Central memory CD8-positive, alpha-beta T cell (primary cell): ENCODE measurements around the gene IQCK.

ENCODE experiments used
- ATAC-seq: fragments of 150-1000 bp; cut with Tn5 transposase; replicated peaks from 2 replicates; pipeline ENCODE4 v1.10.0; 2022; ENCODE audit warnings: mild to moderate bottlenecking, moderate FRiP score, moderate number of reproducible peaks; ENCODE audit not compliant: poor library complexity, severe bottlenecking; ENCODE audit errors: extremely low read depth
- DNase-seq, 2 donors: peaks; one replicate each; pipeline ENCODE4 v3.0.0; 2021; ENCODE audit warnings: low spot score in 2 of 2
- H3K27ac Mint-ChIP-seq: one replicate; pipeline ENCODE4 v1.8.0; 2022; ENCODE audit warnings: low read depth, mild to moderate bottlenecking, moderate library complexity, mixed read lengths
- H3K27me3 Mint-ChIP-seq: one replicate; pipeline ENCODE4 v1.8.0; 2022; ENCODE audit warnings: mixed read lengths
- H3K36me3 Mint-ChIP-seq: one replicate; pipeline ENCODE4 v1.8.0; 2022; ENCODE audit warnings: mild to moderate bottlenecking, moderate library complexity, mixed read lengths; ENCODE audit not compliant: insufficient read depth
- H3K4me1 Mint-ChIP-seq: one replicate; pipeline ENCODE4 v1.8.0; 2022; ENCODE audit warnings: mixed read lengths
- H3K4me3 Mint-ChIP-seq: one replicate; pipeline ENCODE4 v1.8.0; 2022; ENCODE audit warnings: mild to moderate bottlenecking, moderate library complexity, mixed read lengths
- H3K9me3 Mint-ChIP-seq: one replicate; pipeline ENCODE4 v1.8.0; 2022; ENCODE audit warnings: mixed read lengths

IQCK gene

DNA sequence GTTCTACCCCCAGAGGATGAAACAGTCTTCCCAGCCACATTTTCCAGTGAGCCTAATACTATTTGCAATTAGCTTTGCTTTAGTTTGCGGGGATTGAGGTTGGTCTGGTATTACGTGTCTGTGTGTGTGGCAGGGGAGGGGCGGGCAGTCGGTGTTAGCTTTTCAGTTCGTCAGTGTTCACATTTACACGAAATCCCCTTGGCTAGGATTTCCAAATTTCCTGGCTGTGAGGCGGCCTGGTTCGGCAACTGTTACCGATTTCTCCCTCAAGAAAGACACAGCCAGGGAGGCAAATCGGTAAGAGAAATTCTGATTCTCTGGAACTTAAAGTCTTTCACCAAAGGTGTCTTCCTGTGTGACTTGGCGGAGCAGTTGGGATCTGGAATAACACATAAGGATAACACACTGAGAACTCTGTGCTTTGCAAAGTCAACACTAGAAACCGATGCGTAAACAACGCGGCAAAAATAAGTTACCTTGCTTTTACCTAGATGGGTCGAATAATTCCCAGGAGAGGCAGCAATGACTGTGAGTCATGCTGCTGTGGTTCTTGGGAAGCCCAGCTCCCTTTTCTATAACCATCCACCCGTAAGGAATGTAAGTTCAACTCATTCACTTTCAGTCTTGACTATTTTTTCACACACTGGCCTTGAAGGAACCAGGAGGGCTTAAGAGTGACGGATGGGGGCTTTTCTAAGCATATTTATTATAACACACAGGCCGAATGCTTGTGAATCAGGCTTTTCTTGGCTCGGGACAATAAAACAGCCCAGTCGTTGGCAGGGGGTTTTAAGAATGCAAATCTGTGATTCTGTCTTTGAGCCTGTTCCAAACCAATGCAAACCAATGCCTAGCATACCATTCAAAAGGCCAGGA lies 142.3 kb downstream of the IQCK start:
- Mint-ChIP-seq H3K4me3 (no peak overlapping the region), H3K27me3 (peaks cover 9% of the 10 kb centered on the region), H3K36me3 (no peaks in the 10 kb centered on the region), H3K27ac (no peak overlapping the region), H3K4me1 (no peaks in the 10 kb centered on the region), H3K9me3 (no peaks in the 10 kb centered on the region)
- DNase-seq = no peak
- no peak for ATAC-seq

DNA sequence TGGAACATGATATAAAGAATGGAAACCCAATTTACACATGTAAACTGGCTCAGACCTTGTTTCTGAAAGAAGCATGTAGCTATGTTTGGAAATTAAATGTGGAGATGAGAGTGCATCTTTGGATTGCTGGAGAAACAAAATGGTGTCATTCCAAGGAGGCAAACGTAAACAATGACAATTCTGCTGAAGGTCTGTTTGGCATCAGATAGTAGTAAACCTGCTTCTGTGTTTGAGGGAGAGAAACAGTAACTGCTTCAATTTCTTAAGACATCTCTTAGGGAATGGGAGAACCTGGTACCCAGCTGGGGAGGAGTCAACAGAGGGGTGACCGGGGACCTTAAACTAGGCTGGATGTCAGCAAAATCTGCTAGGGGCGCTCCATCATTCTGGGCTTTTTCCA lies 143.1 kb downstream of the IQCK start:
- Mint-ChIP-seq H3K9me3 (no peaks in the 10 kb centered on the region), H3K36me3 (no peaks in the 10 kb centered on the region), H3K4me3 (no peak overlapping the region), H3K27ac (no peak overlapping the region), H3K27me3 (peaks cover 9% of the 10 kb centered on the region), H3K4me1 (no peaks in the 10 kb centered on the region)
- DNase-seq (no peak), ATAC-seq (no peak)

- Mint-ChIP-seq H3K27me3 (peaks cover 9% of the 10 kb centered on the region), H3K4me1 (no peaks in the 10 kb centered on the region), H3K36me3 (no peaks in the 10 kb centered on the region), H3K4me3 (no peak overlapping the region), H3K9me3 (no peaks in the 10 kb centered on the region), H3K27ac (no peak overlapping the region)
- DNase-seq (no peak), ATAC-seq (no peak)
Observed at GRCh38 chr16:19861811-19862327, 143.8 kb downstream of the IQCK start.

- Mint-ChIP-seq H3K4me1 (no peaks in the 10 kb centered on the region), H3K27ac (no peak overlapping the region), H3K4me3 (no peak overlapping the region), H3K9me3 (no peaks in the 10 kb centered on the region), H3K27me3 (peaks cover 19% of the 10 kb centered on the region), H3K36me3 (no peaks in the 10 kb centered on the region)
- ATAC-seq (no peak), DNase-seq (no peak)
Observed at GRCh38 chr16:19863990-19864389, 145.9 kb downstream of the IQCK start.

GRCh38 chr16:19864566-19864965 lies 146.5 kb downstream of the IQCK start:
- Mint-ChIP-seq H3K9me3 (no peaks in the 10 kb centered on the region), H3K27me3 (peaks cover 19% of the 10 kb centered on the region), H3K4me3 (no peak overlapping the region), H3K36me3 (no peaks in the 10 kb centered on the region), H3K4me1 (no peaks in the 10 kb centered on the region), H3K27ac (no peak overlapping the region)
- ATAC-seq (no peak), DNase-seq (no peak)

GRCh38 chr16:19868421-19868820 lies 150.3 kb downstream of the IQCK start:
- Mint-ChIP-seq H3K27me3 (peaks cover 19% of the 10 kb centered on the region), H3K36me3 (no peaks in the 10 kb centered on the region), H3K27ac (peak overlapping the region; percentile 67), H3K4me3 (no peak overlapping the region), H3K4me1 (no peaks in the 10 kb centered on the region), H3K9me3 (no peaks in the 10 kb centered on the region)
- no peak for ATAC-seq
- DNase-seq = no peak

DNA sequence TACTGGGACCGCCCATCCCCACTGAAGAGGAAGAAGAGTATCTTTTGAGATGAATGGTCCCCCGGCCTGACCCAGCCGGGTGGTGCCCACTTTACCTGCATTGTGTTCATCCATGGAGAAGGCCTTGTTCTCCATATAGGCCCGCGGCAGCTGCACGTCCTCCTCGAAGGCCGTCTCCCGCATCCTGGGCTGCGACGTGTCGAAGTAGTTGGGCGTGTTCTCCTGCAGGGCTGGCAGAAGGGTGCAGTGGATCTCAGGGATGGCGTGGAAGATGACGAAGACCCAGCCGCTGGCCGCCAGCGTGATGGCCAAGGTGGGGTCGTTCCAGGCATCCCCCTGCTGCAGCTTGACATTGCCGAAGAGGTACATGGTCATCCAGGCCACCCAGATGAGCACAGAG lies 153.7 kb downstream of the IQCK start:
- ATAC-seq = no peak
- Mint-ChIP-seq H3K4me3 (no peak overlapping the region), H3K27ac (no peak overlapping the region)

GRCh38 chr16:19872179-19872863 lies 154.2 kb downstream of the IQCK start:
- H3K27me3 Mint-ChIP-seq = peaks cover 40% of the 10 kb centered on the region
- H3K4me3 Mint-ChIP-seq = no peak overlapping the region
- ATAC-seq (no peak), DNase-seq (no peak)
- no peak overlapping the region for H3K27ac Mint-ChIP-seq
- no peaks in the 10 kb centered on the region for H3K9me3 Mint-ChIP-seq
- H3K36me3 Mint-ChIP-seq = no peaks in the 10 kb centered on the region
- no peaks in the 10 kb centered on the region for H3K4me1 Mint-ChIP-seq

More for the DNA sequence above, 153.7 kb downstream of the IQCK start:
- DNase-seq = no peak
- Mint-ChIP-seq H3K27me3 (peaks cover 41% of the 10 kb centered on the region), H3K9me3 (no peaks in the 10 kb centered on the region), H3K4me1 (no peaks in the 10 kb centered on the region), H3K36me3 (no peaks in the 10 kb centered on the region)

DNA sequence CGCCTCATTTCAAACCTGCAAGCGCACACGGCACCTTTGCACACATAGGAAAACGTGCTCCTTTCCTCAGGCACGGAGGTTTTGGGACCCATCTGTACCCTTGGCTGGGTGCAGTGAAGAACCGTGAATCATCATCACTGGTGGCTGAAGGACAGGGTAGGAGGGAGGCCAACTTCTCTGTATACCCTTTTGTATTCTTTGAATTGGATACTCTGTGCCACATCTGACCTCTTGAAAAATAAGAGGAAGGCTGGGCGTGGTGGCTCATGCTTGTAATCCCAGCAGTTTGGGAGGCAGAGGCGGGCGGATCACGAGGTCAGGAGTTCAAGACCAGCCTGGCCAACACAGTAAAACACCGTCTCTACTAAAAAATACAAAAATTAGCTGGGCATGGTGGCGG lies 154.9 kb downstream of the IQCK start:
- Mint-ChIP-seq H3K9me3 (no peaks in the 10 kb centered on the region), H3K36me3 (no peaks in the 10 kb centered on the region), H3K27me3 (peaks cover 34% of the 10 kb centered on the region), H3K4me3 (no peak overlapping the region), H3K4me1 (no peaks in the 10 kb centered on the region), H3K27ac (no peak overlapping the region)
- ATAC-seq (no peak), DNase-seq (no peak)

DNA sequence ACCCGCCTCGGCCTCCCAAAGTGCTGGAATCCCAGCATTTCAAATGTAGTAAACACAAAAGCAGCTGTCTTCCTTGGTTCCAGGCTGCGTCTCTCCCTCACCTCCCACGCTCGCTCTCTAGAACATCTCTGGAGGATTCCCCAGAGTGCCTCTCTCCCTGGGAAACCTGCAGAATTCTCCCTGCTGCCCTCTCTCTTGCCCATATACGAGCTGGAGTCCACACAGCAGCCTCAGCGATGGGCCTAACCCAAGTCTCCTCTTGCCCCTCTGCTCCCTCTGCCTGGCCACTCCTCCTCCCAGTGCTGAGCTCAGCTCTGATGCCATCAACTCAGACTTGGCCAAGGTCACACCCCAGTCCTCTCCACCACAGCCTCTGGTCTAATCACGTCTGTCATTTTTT lies 156.0 kb downstream of the IQCK start:
- Mint-ChIP-seq H3K4me3 (no peak overlapping the region), H3K36me3 (no peaks in the 10 kb centered on the region), H3K9me3 (no peaks in the 10 kb centered on the region), H3K4me1 (no peaks in the 10 kb centered on the region), H3K27me3 (peaks cover 24% of the 10 kb centered on the region), H3K27ac (no peak overlapping the region)
- DNase-seq = no peak
- ATAC-seq = no peak

DNA sequence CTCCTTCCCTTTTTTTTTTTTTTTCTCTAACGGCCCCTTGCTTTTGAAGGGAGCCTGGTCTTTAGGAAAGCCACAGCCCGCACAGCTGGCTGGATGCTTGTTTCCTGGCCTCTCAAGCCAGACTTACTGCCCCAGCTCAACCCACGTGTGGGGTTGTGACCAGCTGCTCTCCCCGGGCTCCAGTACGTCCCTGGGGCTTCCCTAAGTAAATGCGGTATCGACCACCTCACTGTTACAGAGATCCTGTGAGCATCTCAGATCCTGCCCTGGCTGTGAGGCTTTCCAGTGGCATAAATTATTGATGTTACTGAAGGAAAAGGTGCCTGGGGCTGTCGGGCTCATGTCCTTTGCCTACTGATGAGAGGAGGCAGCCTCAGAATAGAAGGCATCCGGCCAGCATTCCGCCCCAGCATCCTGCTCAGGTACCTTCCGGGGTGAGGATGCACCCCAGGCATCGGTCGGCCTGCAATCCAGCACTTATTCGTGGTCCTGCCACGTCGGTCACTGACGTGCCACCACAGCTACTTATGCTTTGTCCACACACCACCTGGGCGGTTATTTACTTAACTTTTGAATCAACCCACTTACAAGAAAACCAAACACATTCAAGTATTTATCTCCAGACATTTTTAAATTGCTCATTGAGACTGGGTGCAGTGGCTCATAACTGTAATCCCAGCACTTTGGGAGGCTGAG lies 156.9 kb downstream of the IQCK start:
- ATAC-seq (no peak), DNase-seq (no peak)
- Mint-ChIP-seq H3K4me1 (no peaks in the 10 kb centered on the region), H3K4me3 (no peak overlapping the region), H3K27me3 (peaks cover 24% of the 10 kb centered on the region), H3K27ac (no peak overlapping the region), H3K9me3 (no peaks in the 10 kb centered on the region), H3K36me3 (no peaks in the 10 kb centered on the region)

- no peak for DNase-seq
- no peaks in the 10 kb centered on the region for H3K4me1 Mint-ChIP-seq
- no peak overlapping the region for H3K4me3 Mint-ChIP-seq
- no peak for ATAC-seq
- no peaks in the 10 kb centered on the region for H3K9me3 Mint-ChIP-seq
- H3K36me3 Mint-ChIP-seq = no peaks in the 10 kb centered on the region
- H3K27me3 Mint-ChIP-seq = peaks cover 28% of the 10 kb centered on the region
- no peak overlapping the region for H3K27ac Mint-ChIP-seq
Observed at GRCh38 chr16:19875900-19876299, 157.8 kb downstream of the IQCK start.
